HepG2 (cell line): ENCODE measurements around the gene FMN2. TPM values are rescaled to one million over a fixed set of nuclear protein-coding genes. Genes with fewer than 3 reads are reported as not detected.

Source experiments
- PAX8 ChIP-seq: sonication (generic); formaldehyde crosslinking; IDR thresholded peaks from 2 replicates; pipeline ENCODE4 v1.8.0; 2022; ENCODE audit warnings: mild to moderate bottlenecking, missing genetic modification reagents, borderline replicate concordance
- PHF5A ChIP-seq: IDR thresholded peaks from one replicate; pipeline ENCODE4 v1.6.1; 2018; ENCODE audit warnings: low read depth, missing genetic modification reagents; ENCODE audit not compliant: unreplicated experiment
- ZBTB39 ChIP-seq: sonication (generic); formaldehyde crosslinking; IDR thresholded peaks from 2 replicates; pipeline ENCODE4 v1.5.0; 2020; ENCODE audit warnings: missing genetic modification reagents
- ZNF296 ChIP-seq: sonication (generic); formaldehyde crosslinking; conservative IDR thresholded peaks from 2 replicates; pipeline ENCODE4 v1.5.0; 2020; ENCODE audit warnings: mild to moderate bottlenecking, missing genetic modification reagents
- ZNF704 ChIP-seq: sonication (generic); formaldehyde crosslinking; IDR thresholded peaks from 2 replicates; pipeline ENCODE4 v1.8.1; 2023; ENCODE audit warnings: mild to moderate bottlenecking, inconsistent platforms, moderate library complexity, missing genetic modification reagents, borderline replicate concordance
- polyA plus RNA-seq, 8 experiments: library from polyadenylated mRNA; depleted of rRNA in 3 of 8; stranded (reverse) in 7 of 8; unstranded in 1 of 8; fragments of >200 nt; fragmentation: Illumina TruSeq in 4 of 8; extraction: Trizol in 4 of 8; gene quantifications; 2 replicates each; pipeline versions ENCODE4 v1.2.1 to v1.2.3, GENCODE V29; 2011 to 2016; ENCODE audit warnings: low read depth in 4 of 8, missing spikeins in 1 of 8, mixed read lengths in 1 of 8; ENCODE audit not compliant: insufficient read depth in 1 of 8
- total RNA-seq, 5 experiments: library from RNA; depleted of rRNA; stranded (reverse); fragments of >200 nt; fragmentation: Illumina TruSeq; extraction: Trizol; gene quantifications; 2 replicates each; pipeline ENCODE4 v1.2.3, GENCODE V29; 2016; ENCODE audit warnings: low read depth in 1 of 5
- TF ChIP-seq, protein P1 (sequence below): sonication (generic); formaldehyde crosslinking; IDR thresholded peaks from 2 replicates; pipeline ENCODE4 v1.8.0; 2022; ENCODE audit warnings: mild to moderate bottlenecking, missing genetic modification reagents, moderate library complexity
- TF ChIP-seq, protein P2 (sequence below): sonication (generic); formaldehyde crosslinking; IDR thresholded peaks from 2 replicates; pipeline ENCODE4 v1.8.0; 2022; ENCODE audit warnings: missing genetic modification reagents, low read depth, mild to moderate bottlenecking, borderline replicate concordance
- TF ChIP-seq, protein P3 (sequence below): sonication (generic); formaldehyde crosslinking; IDR thresholded peaks from 2 replicates; pipeline ENCODE4 v1.5.0; 2020; ENCODE audit warnings: mild to moderate bottlenecking, missing genetic modification reagents, moderate library complexity

The FMN2 gene
- total and polyA plus RNA-seq, 2 of the 13 experiments (the other 11 are each of a cell fraction or from before 2014, with no cell fraction given), result not detected

DNA sequence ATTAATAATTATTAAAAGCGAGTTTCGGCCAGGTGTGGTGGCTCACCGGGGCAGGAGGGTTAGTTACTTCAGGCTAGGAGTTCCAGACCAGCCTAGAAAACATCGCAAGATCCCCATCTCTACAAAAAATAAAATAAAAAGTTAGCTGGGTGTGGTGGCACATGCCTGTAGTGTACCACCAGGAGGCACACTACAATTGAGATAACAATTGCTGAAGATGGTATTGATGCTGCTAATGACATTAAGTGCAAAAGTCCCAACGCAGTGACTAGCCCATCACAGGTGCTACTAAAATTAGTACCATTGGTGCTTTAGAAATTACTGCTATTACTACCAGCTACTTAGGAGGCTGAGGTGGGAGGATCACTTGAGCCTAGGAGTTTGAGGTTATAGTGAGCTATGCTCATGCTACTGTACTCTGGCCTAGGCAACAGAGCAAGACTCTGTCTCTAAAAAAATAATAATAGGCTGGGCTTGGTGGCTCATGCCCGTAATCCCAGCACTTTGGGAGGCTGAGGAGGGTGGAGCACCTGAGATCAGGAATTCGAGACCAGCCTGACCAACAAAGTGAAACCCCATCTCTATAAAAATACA is 363.6 kb downstream of the FMN2 start (continued):
- TF ChIP-seq, protein P1, sequence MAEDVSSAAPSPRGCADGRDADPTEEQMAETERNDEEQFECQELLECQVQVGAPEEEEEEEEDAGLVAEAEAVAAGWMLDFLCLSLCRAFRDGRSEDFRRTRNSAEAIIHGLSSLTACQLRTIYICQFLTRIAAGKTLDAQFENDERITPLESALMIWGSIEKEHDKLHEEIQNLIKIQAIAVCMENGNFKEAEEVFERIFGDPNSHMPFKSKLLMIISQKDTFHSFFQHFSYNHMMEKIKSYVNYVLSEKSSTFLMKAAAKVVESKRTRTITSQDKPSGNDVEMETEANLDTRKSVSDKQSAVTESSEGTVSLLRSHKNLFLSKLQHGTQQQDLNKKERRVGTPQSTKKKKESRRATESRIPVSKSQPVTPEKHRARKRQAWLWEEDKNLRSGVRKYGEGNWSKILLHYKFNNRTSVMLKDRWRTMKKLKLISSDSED (CRISPR knock-in tag), result no peak
- TF ChIP-seq, protein P2, sequence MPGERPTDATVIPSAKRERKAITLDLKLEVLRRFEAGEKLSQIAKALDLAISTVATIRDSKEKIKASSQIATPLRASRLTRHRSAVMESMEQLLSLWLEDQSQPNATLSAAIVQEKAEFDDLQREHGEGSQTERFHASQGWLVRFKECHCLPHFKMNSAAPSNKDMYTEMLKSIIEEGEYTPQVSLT (CRISPR knock-in tag), result no peak
- TF ChIP-seq, protein P3, sequence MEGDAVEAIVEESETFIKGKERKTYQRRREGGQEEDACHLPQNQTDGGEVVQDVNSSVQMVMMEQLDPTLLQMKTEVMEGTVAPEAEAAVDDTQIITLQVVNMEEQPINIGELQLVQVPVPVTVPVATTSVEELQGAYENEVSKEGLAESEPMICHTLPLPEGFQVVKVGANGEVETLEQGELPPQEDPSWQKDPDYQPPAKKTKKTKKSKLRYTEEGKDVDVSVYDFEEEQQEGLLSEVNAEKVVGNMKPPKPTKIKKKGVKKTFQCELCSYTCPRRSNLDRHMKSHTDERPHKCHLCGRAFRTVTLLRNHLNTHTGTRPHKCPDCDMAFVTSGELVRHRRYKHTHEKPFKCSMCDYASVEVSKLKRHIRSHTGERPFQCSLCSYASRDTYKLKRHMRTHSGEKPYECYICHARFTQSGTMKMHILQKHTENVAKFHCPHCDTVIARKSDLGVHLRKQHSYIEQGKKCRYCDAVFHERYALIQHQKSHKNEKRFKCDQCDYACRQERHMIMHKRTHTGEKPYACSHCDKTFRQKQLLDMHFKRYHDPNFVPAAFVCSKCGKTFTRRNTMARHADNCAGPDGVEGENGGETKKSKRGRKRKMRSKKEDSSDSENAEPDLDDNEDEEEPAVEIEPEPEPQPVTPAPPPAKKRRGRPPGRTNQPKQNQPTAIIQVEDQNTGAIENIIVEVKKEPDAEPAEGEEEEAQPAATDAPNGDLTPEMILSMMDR, result peak; percentile 64
- no peak for TF ChIP-seq ZBTB39
- TF ChIP-seq PHF5A (CRISPR knock-in tag), result no peak
- TF ChIP-seq ZNF704 (CRISPR knock-in tag), result no peak
- TF ChIP-seq PAX8 (CRISPR knock-in tag), result no peak
- no peak for TF ChIP-seq ZNF296 (CRISPR knock-in tag)
